ENCODE results near the gene SLC36A2.

- TF ChIP-seq, protein P1, sequence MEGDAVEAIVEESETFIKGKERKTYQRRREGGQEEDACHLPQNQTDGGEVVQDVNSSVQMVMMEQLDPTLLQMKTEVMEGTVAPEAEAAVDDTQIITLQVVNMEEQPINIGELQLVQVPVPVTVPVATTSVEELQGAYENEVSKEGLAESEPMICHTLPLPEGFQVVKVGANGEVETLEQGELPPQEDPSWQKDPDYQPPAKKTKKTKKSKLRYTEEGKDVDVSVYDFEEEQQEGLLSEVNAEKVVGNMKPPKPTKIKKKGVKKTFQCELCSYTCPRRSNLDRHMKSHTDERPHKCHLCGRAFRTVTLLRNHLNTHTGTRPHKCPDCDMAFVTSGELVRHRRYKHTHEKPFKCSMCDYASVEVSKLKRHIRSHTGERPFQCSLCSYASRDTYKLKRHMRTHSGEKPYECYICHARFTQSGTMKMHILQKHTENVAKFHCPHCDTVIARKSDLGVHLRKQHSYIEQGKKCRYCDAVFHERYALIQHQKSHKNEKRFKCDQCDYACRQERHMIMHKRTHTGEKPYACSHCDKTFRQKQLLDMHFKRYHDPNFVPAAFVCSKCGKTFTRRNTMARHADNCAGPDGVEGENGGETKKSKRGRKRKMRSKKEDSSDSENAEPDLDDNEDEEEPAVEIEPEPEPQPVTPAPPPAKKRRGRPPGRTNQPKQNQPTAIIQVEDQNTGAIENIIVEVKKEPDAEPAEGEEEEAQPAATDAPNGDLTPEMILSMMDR (conservative IDR thresholded peaks at IDR 0.05 in 1 of 2, IDR thresholded peaks at IDR 0.05 in 1 of 2; ENCODE audit: low read depth in 1 of 2, low read length in 2 of 2): no peak
- no peak for TF ChIP-seq EZH2 (IDR thresholded peaks at IDR 0.05; ENCODE audit: low read length, missing control alignments)
Observed at GRCh38 chr5:151271336-151271735, 76.0 kb downstream of the SLC36A2 start.
